Measurements from ENCODE around the gene SOHLH1. TPM values are rescaled to one million over a fixed set of nuclear protein-coding genes. Genes with fewer than 3 reads are reported as not detected.
"Not testable (repeated sequence)": the region's sequence is repeated elsewhere in the genome, so short reads cannot be mapped to it uniquely, and the experiment has no call there.

SOHLH1 gene
- polyA plus RNA-seq, 1 of the 3 experiments (the other 2 are of a cell fraction): not detected

DNA sequence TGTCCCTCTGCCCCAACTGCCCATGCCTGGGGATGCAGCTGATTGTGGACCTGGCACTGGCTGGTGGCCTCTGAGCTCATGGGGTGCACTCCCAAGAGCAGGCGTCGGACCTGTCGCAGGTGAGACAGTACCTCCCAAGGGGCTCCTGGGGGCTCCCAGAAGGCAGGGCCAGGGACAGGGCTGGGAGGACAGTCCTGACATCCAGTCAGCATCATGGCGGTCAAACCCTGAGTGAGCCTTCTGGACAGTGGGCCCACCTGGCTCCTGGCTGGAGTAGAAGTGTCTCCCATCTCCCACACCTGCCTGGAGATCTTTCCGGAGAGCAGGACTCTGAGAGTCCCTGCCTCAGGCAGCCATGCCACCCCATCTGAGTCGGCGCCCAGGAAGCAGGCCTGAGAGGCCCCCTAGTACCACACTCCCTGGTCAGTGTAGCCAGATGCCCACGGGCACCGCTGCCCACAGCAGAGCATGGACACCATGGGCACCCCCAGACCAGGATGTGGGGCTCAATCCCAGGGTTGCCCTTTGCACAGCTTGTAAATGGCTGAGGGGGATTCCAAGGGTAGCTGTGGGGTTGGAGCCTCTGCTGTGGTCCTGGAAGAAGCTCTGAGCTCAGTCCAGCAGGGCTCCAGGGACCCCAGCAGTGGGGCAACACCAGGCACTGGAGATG, 29.5 kb downstream of the SOHLH1 start:
- CTCF ChIA-PET: no interaction called here
- no peaks in the 10 kb centered on the region for H3F3A ChIP-seq (replicated peaks; ENCODE audit: insufficient read depth)
- no peak overlapping the region for H3K27ac ChIP-seq (ENCODE audit: low read depth in 2 of 2, low read length in 1 of 2)
- H4K20me1 ChIP-seq (ENCODE audit: insufficient read depth): no peaks in the 10 kb centered on the region
- H3K4me2 ChIP-seq: no peak overlapping the region
- no peaks in the 10 kb centered on the region for H3K27me3 ChIP-seq (ENCODE audit: insufficient read depth)
- no peak overlapping the region for H3K9ac ChIP-seq
- no peak for TF ChIP-seq IRF3 (IDR thresholded peaks at IDR 0.05; ENCODE audit: low read depth, low read length)
- no peak for TF ChIP-seq SMC3 (IDR thresholded peaks at IDR 0.05; ENCODE audit: low read depth, low read length)
- TF ChIP-seq, protein P1, sequence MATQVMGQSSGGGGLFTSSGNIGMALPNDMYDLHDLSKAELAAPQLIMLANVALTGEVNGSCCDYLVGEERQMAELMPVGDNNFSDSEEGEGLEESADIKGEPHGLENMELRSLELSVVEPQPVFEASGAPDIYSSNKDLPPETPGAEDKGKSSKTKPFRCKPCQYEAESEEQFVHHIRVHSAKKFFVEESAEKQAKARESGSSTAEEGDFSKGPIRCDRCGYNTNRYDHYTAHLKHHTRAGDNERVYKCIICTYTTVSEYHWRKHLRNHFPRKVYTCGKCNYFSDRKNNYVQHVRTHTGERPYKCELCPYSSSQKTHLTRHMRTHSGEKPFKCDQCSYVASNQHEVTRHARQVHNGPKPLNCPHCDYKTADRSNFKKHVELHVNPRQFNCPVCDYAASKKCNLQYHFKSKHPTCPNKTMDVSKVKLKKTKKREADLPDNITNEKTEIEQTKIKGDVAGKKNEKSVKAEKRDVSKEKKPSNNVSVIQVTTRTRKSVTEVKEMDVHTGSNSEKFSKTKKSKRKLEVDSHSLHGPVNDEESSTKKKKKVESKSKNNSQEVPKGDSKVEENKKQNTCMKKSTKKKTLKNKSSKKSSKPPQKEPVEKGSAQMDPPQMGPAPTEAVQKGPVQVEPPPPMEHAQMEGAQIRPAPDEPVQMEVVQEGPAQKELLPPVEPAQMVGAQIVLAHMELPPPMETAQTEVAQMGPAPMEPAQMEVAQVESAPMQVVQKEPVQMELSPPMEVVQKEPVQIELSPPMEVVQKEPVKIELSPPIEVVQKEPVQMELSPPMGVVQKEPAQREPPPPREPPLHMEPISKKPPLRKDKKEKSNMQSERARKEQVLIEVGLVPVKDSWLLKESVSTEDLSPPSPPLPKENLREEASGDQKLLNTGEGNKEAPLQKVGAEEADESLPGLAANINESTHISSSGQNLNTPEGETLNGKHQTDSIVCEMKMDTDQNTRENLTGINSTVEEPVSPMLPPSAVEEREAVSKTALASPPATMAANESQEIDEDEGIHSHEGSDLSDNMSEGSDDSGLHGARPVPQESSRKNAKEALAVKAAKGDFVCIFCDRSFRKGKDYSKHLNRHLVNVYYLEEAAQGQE (IDR thresholded peaks at IDR 0.05; ENCODE audit: low read depth, low read length): no peak
- no peak for TF ChIP-seq GATA2 (CRISPR knock-in tag; IDR thresholded peaks at IDR 0.05)
- no peak for TF ChIP-seq USF2 (IDR thresholded peaks at IDR 0.05; ENCODE audit: borderline replicate concordance, low read depth, low read length)
- no peak for TF ChIP-seq YY1 (IDR thresholded peaks at IDR 0.05; ENCODE audit: low read depth)
- no peaks in the 10 kb centered on the region for H3K36me3 ChIP-seq (replicated peaks in 1 of 2; ENCODE audit: control insufficient read depth in 1 of 2, insufficient read depth in 2 of 2, low read length in 1 of 2)
- no peaks in the 10 kb centered on the region for H3K79me2 ChIP-seq (ENCODE audit: insufficient read depth)
- H3K9me3 ChIP-seq: no peaks in the 10 kb centered on the region
- POLR2A ChIA-PET: no interaction called here
- no peak overlapping the region for H2AFZ ChIP-seq (ENCODE audit: low read depth)
- no peaks in the 10 kb centered on the region for H3K4me1 ChIP-seq (ENCODE audit: control insufficient read depth in 1 of 2, insufficient read depth in 2 of 2, low read depth in 1 of 2, low read length in 1 of 2)
- peak; percentile 10 for DNase-seq
- WGBS (ENCODE audit: low lambda C conversion rate): 86% methylated on average over 2 of the region's 9 CpGs
- no peaks in the 10 kb centered on the region for H3K9me2 ChIP-seq
- no peak overlapping the region for H3K4me3 ChIP-seq (ENCODE audit: low read depth in 2 of 2, low read length in 1 of 2)

DNA sequence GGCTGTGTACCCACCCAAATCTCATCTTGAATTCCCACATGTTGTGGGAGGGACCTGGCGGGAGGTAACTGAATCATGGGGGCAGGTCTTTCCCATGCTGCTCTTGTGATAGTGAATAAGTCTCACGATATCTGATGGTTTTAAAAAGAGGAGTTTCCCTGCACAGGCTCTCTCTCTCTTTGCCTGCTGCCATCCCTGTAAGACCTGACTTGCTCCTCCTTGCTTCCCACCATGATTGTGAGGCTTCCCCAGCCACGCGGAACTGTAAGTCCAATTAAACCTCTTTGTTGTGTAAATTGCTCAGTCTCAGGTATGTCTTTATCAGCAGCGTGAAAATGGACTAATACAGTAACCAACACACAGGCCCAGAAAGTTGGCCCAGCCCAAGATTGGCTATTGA, 30.3 kb downstream of the SOHLH1 start:
- H3K36me3 ChIP-seq (replicated peaks in 1 of 2; ENCODE audit: control insufficient read depth in 1 of 2, insufficient read depth in 2 of 2, low read length in 1 of 2); H3K9me3 ChIP-seq; H3K27ac ChIP-seq (ENCODE audit: low read depth in 2 of 2, low read length in 1 of 2); H3K4me3 ChIP-seq (ENCODE audit: low read depth in 2 of 2, low read length in 1 of 2); H3K79me2 ChIP-seq (ENCODE audit: insufficient read depth); H3K9me2 ChIP-seq; H3K9ac ChIP-seq; H4K20me1 ChIP-seq (ENCODE audit: insufficient read depth); H3K4me2 ChIP-seq; CTCF ChIA-PET; H2AFZ ChIP-seq (ENCODE audit: low read depth); H3K27me3 ChIP-seq (ENCODE audit: insufficient read depth); DNase-seq; POLR2A ChIA-PET; H3K4me1 ChIP-seq (ENCODE audit: control insufficient read depth in 1 of 2, insufficient read depth in 2 of 2, low read depth in 1 of 2, low read length in 1 of 2); H3F3A ChIP-seq (replicated peaks; ENCODE audit: insufficient read depth): not testable (repeated sequence)
- 37% methylated on average over 5 of the region's 5 CpGs for WGBS (ENCODE audit: low lambda C conversion rate)

All from SK-N-SH (cell line).